Cerebellar cortex (tissue), 1 donor: ENCODE data around the gene SHOC2.

Source experiments
- DNase-seq: peaks from one replicate; pipeline ENCODE4 v3.0.0-alpha.2; 2015; ENCODE audit warnings: low spot score

SHOC2 gene

GRCh38 chr10:110919349-110919931 lies at the start of gene SHOC2:
Gene SHOC2, plus strand, starts transcription at chr10:110919604. Its CDS starts 44,755 bp downstream, at chr10:110964359.
- DNase-seq, result no peak

- no peak for DNase-seq
Observed at GRCh38 chr10:110870823-110871297, 48.5 kb upstream of the SHOC2 start.

GRCh38 chr10:110871298-110872084 lies 47.9 kb upstream of the SHOC2 start, which contains the start of gene PDCD4:
Gene PDCD4, plus strand, starts transcription at chr10:110871928. Its CDS starts 4,100 bp downstream, at chr10:110876028.
- DNase-seq, result peak; percentile 99

DNA sequence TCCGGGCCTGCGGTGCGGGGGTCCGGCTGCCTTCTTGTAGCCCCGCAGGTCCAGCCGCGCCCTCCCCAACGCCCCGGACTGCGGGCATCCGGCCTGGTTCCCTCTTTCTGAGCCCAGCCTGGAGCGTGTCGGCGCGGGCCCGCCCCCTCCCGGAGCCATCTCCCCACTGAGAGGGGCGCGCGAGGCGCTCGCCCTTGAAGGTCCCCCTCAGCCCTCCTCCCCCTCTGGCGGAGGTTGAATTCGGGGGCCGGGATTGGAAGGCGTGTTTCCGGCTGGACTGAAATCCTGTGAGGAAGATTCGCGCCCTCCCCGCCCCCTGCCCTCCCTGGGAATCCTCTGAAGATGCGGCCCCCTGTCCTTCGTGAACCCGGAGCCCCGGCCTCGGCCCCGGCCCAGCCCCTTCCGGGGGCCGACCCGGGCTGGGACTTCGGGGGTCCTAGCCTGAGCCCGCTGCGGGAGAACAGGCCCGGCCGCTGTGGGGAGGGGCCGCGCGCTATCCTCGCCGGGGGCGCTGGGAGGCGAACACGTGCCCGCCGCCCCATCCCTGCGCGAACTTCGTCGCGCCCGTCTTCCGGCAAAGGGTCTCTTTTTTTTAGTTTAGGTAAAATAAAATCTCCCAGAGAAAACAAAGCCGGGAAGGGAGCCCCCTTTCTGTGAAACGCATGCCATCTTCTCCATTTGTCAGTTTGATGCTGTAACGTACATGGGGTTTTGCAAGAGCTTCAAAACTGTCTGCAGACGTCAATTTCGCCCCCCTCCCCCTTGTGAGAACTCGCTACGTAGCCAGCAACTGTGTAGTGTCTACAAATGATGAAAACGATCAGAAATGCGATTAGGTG lies 47.0 kb upstream of the SHOC2 start:
- DNase-seq, result peak; percentile 72

- peak; percentile 42 for DNase-seq
Observed at GRCh38 chr10:110872984-110873923, 46.1 kb upstream of the SHOC2 start.

DNA sequence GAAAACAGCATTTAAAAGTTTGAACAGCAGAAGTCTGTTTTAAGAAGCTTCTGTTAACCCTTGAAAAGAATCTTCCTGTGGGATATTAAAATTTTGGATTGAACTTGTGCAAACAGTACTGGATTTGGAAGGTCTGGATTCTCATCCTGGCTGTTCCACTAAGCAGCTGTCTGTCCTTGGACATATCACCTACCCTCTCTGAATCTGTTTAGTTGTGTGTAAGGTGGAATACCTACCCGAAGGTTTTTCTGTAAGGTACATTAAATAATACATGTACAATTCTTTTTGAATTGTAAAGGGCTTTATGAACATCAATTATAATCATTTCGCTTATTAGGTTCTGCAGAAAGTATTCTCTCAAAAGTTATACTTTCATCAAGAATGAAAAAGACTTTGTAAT lies 45.5 kb upstream of the SHOC2 start:
- DNase-seq, result no peak

- DNase-seq, result no peak
Observed at GRCh38 chr10:110876000-110876399, 43.4 kb upstream of the SHOC2 start.

DNA sequence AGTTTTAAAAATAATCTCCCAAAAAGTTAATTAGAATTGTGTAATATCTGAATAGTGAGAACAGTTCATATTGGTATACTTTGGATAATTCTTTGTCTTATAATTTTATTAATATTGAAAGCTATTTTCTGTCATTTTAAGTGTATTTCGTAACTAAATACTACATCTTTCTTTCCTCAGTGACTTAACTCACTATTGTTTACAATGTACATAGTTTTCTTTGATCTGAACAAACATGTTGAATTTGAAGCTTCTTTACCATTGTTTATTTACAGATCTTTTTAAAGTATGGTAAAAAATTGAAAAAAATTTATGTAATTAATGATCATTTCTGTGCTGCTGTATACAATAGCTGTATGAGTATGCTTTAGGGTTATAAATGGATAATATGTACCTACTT lies 42.6 kb upstream of the SHOC2 start:
- no peak for DNase-seq

GRCh38 chr10:110880012-110880411 lies 39.4 kb upstream of the SHOC2 start:
- no peak for DNase-seq

- DNase-seq, result no peak
Observed at GRCh38 chr10:110881247-110881646, 38.2 kb upstream of the SHOC2 start.

DNA sequence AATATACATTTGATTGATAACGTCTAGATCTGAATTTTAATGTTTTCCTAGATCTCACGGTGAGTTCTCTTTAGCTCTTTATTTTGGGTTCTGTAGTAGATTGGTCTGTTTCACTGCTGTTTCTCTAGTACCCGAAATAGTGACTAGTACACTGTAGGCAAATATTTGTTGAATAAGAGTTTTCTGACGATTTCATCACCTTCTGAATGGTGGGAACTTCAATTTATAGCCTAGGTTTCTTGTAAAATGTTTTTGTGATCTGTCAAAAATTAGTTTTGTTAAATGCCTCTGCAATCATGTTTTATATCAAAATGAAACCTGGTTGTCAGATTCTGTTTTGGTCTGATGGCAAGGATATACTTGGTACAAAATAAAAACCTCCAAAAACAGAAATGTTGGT lies 37.5 kb upstream of the SHOC2 start:
- DNase-seq, result no peak

DNA sequence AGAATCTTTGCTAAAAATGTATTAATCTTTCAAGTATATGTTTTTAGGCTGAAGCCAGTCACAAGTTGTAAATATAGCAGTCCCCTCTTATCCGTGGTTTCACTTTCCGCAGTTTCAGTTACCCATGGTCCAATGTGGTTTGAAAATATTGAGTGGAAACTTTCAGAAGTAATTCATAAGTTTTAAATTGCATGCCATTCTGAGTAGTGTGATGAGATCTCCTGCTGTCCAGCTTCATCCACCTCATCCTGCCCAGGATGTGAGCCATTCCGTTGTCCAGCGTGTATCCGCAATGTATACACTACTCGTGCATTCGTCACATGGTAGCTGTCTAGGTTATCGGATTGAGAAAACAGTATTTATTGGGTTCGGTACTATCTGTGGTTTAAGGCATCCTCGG lies 35.5 kb upstream of the SHOC2 start:
- DNase-seq, result no peak

- no peak for DNase-seq
Observed at GRCh38 chr10:110885932-110886674, 33.3 kb upstream of the SHOC2 start.

DNA sequence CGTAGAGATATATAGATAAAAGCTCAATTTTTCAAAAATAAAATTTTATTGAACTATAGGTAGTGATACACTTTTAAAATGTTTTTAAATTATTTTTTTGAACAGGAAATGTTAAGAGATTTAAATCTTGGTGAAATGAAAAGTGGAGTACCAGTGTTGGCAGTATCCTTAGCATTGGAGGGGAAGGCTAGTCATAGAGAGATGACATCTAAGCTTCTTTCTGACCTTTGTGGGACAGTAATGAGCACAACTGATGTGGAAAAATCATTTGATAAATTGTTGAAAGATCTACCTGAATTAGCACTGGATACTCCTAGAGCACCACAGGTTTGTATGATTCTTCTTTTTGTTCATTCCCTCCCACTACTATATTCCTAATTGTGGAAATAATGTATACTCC lies 31.8 kb upstream of the SHOC2 start:
- no peak for DNase-seq

GRCh38 chr10:110892602-110893288 lies 26.7 kb upstream of the SHOC2 start:
- no peak for DNase-seq

DNA sequence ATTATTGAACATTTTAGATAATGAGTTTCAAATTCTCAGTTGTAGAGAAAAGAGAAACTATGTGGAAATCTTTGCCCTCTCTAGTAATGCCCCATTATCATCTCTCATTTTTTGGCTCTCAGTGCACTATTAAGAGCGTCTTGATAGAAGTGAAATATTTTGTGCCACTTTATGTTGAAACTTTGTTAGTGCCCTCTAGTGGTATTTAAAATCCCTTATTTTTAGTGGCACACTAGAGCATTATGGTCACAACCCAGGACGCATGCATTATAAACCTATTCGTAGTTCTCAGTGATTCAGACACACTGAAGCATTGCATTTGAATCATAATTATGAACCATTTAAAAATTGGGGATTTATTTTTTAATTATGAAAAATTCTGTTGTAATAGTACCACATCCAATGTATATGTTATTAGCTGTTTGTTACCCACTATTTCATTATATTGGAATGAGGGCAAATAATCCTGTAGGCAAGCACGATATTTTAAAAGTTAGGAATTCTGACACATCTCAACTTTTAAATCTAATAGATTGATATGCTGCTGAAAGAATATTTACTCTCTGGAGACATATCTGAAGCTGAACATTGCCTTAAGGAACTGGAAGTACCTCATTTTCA lies 25.7 kb upstream of the SHOC2 start:
- DNase-seq, result peak; percentile 78

GRCh38 chr10:110897184-110897583 lies 22.2 kb upstream of the SHOC2 start:
- DNase-seq, result no peak

DNA sequence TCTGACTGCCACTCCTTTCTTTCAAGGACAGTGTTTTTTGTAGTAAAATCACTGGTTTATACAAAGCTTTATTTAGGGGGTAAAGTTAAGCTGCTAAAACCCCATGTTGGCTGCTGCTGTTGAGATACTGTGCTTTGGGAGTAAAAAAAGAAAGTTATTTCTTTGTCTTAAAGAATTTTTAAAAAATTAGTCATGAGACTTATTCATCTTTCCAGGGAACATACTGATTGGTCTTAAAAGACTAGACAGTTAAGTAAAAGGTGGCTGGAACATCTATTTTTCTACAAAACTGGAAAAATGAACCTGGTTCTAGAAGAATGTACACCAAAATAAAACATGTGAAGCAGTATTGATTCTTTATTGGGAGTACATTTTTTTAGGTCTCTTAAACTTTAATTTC lies 21.0 kb upstream of the SHOC2 start:
- no peak for DNase-seq

DNA sequence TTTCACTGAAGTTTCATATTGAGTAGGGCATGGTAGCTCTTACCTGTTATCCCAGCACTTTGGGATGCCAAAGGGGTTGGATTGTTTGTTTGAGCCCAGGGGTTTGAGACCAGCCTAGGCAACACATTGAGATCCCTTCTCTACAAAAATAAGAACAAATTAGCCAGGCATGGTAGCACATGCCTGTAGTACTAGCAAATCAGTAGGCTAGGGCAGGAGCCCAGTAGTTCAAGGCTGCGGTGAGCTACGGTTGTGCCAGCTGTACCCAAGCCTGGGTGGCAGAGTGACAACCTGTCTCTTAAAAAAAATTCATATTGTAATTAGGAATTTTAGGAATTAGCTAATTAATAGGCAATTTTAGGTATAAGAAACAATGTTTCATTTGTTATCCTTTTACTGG lies 18.4 kb upstream of the SHOC2 start:
- DNase-seq, result no peak
